K562 (cell line): ENCODE results near the gene ATP6V0A1. TPM values are rescaled to one million over a fixed set of nuclear protein-coding genes. Genes with fewer than 3 reads are reported as not detected.

Experiments used
- ATAC-seq: fragments of 200-7000 bp; cut with Tn5 transposase; 3 replicates; pipeline ENCODE4 v1.9.1; 2020; ENCODE audit warnings: moderate library complexity
- BruUV-seq: library from RNA; stranded (reverse); fragments of 400-500 nt; replicated peaks from 2 replicates; lab custom pipeline; 2021; lab: Mats Ljungman, UMichigan
- CTCF ChIA-PET: fragments of 300-600 bp; formaldehyde crosslinking; extraction: SDS; loops from one replicate; lab custom pipeline; 2021; ENCODE audit warnings: low intra/inter-chr PET ratio; lab: Yijun Ruan, JAX
- POLR2A ChIA-PET: fragments of 300-600, 350-650 bp; sonication (Branson Sonifier 250); formaldehyde crosslinking; extraction: SDS; loops from one replicate; lab custom pipeline; 2021; ENCODE audit warnings: antibody characterized with exemption, inconsistent platforms; lab: Yijun Ruan, JAX
- DNase-seq, 4 experiments: peaks; one replicate each; pipeline versions ENCODE4 v3.0.0 to v3.0.0-alpha.2; 2011 to 2018; ENCODE audit warnings: low spot score in 3 of 4, mixed read lengths in 3 of 4; ENCODE audit errors: extremely low read depth in 1 of 4
- FAIRE-seq: peaks from 2 replicates; lab custom pipeline; 2011; peaks lifted over from hg19 to GRCh38; lab: Jason Lieb, UNC
- H2AFZ ChIP-seq: 2 replicates; pipeline ENCODE4 v1.6.0; 2011; ENCODE audit warnings: low read depth, low read length, control low read depth, inconsistent platforms
- H3K27ac ChIP-seq: fragments of 200-600 bp; 3 replicates; pipeline ENCODE4 v1.8.0; 2011; ENCODE audit warnings: low read depth, mild to moderate bottlenecking, control low read depth, inconsistent platforms, low read length, moderate library complexity, mixed read lengths; ENCODE audit errors: extremely low read depth
- H3K27me3 ChIP-seq, 2 experiments: fragments of 300-600 bp in 1 of 2; 2 replicates in 1 of 2; 3 replicates in 1 of 2; pipeline versions ENCODE4 v1.6.0 to v1.8.0; 2011; ENCODE audit warnings: inconsistent platforms in 2 of 2, low read length in 2 of 2, mild to moderate bottlenecking in 1 of 2, mixed read lengths in 1 of 2, moderate library complexity in 1 of 2; ENCODE audit not compliant: control insufficient read depth in 2 of 2, insufficient read depth in 2 of 2
- H3K36me3 ChIP-seq: fragments of 300-600 bp; 3 replicates; pipeline ENCODE4 v1.8.0; 2011; ENCODE audit warnings: mild to moderate bottlenecking, low read length, inconsistent platforms; ENCODE audit not compliant: control insufficient read depth, insufficient read depth
- H3K4me1 ChIP-seq, 2 experiments: fragments of 200-600 bp in 1 of 2; replicated peaks in 1 of 2; 2 replicates in 1 of 2; 3 replicates in 1 of 2; pipeline versions ENCODE4 v1.5.1 to v1.8.0; 2011; ENCODE audit warnings: inconsistent platforms in 2 of 2, low read length in 2 of 2, mild to moderate bottlenecking in 1 of 2, mixed read lengths in 1 of 2, moderate library complexity in 1 of 2; ENCODE audit not compliant: control insufficient read depth in 2 of 2, insufficient read depth in 2 of 2
- H3K4me2 ChIP-seq: 2 replicates; pipeline ENCODE4 v1.6.1; 2011; ENCODE audit warnings: low read length, control low read depth, inconsistent platforms, mixed read lengths; ENCODE audit not compliant: insufficient read depth
- H3K4me3 ChIP-seq: fragments of 200-600 bp; sonication (generic), shearing (Covaris generic); 2 replicates; pipeline ENCODE4 v1.5.1; 2016; ENCODE audit warnings: control low read depth, inconsistent platforms
- H3K79me2 ChIP-seq: fragments of 200-600 bp; 3 replicates; pipeline ENCODE4 v1.8.0; 2011; ENCODE audit warnings: low read length, inconsistent platforms; ENCODE audit not compliant: control insufficient read depth, insufficient read depth
- H3K9ac ChIP-seq, 2 experiments: 2 replicates each; pipeline versions ENCODE4 v1.6.0 to v1.6.1; 2011; ENCODE audit warnings: low read depth in 2 of 2, low read length in 2 of 2, control low read depth in 1 of 2, inconsistent platforms in 1 of 2, mild to moderate bottlenecking in 1 of 2, mixed read lengths in 1 of 2; ENCODE audit not compliant: insufficient read depth in 1 of 2
- H3K9me1 ChIP-seq: one replicate; pipeline ENCODE4 v1.6.0; 2011; ENCODE audit warnings: inconsistent platforms, mild to moderate bottlenecking, low read length, moderate library complexity; ENCODE audit not compliant: control insufficient read depth, insufficient read depth
- H3K9me3 ChIP-seq: replicated peaks from 2 replicates; pipeline ENCODE4 v1.5.1; 2011; ENCODE audit warnings: low read depth, low read length, inconsistent platforms; ENCODE audit not compliant: control insufficient read depth, insufficient read depth
- H4K20me1 ChIP-seq: replicated peaks from 2 replicates; pipeline ENCODE4 v1.6.1; 2011; ENCODE audit warnings: low read length, inconsistent platforms, mixed read lengths; ENCODE audit not compliant: control insufficient read depth, insufficient read depth
- FOXK1 ChIP-seq: sonication (generic); formaldehyde crosslinking; IDR thresholded peaks from 2 replicates; pipeline ENCODE4 v1.8.0; 2022; ENCODE audit warnings: missing genetic modification reagents, mild to moderate bottlenecking, borderline replicate concordance
- FUS ChIP-seq: fragments of 200-400 bp; formaldehyde crosslinking; optimal IDR thresholded peaks from 2 replicates; pipeline ENCODE3; 2017; ENCODE audit warnings: low read depth, low read length
- JUND ChIP-seq, 2 experiments: IDR thresholded peaks; 2 replicates in 1 of 2; 3 replicates in 1 of 2; pipeline ENCODE4 v1.6.1; 2011; ENCODE audit warnings: borderline replicate concordance in 2 of 2, low read depth in 2 of 2, low read length in 2 of 2, improper control_type of control experiment in 1 of 2, missing biosample characterization in 1 of 2, missing genetic modification characterization in 1 of 2, missing genetic modification reagents in 1 of 2
- PCBP2 ChIP-seq: fragments of 200-400 bp; formaldehyde crosslinking; IDR thresholded peaks from 2 replicates; pipeline ENCODE4 v1.6.1; 2018; ENCODE audit warnings: low read length, low read depth, mild to moderate bottlenecking, moderate library complexity; ENCODE audit not compliant: poor library complexity, severe bottlenecking
- RAD21 ChIP-seq, 2 experiments: fragments of 250-450 bp in 1 of 2; fragments of 450-650 bp in 1 of 2; sonication (Bioruptor Pico) in 1 of 2; formaldehyde crosslinking in 1 of 2; IDR thresholded peaks in 1 of 2; conservative IDR thresholded peaks in 1 of 2; 2 replicates each; pipeline versions ENCODE4 v1.4.0 to v1.8.0; 2020 to 2022; ENCODE audit warnings: mild to moderate bottlenecking in 2 of 2, moderate library complexity in 1 of 2
- SIN3B ChIP-seq: fragments of 450-650 bp; IDR thresholded peaks from 2 replicates; pipeline ENCODE4 v1.6.1; 2017; ENCODE audit warnings: low read depth, mild to moderate bottlenecking, moderate library complexity
- ZNF431 ChIP-seq: sonication (generic); formaldehyde crosslinking; IDR thresholded peaks from 2 replicates; pipeline ENCODE4 v1.8.0; 2022; ENCODE audit warnings: mild to moderate bottlenecking, missing genetic modification reagents
- WGBS: fragments of 100-300 bp; shearing (Covaris generic); methylation state at CpG from one replicate; pipeline ENCODE4 v1.1.6; 2016; ENCODE audit warnings: low coverage, mixed read lengths; ENCODE audit not compliant: insufficient coverage; ENCODE audit errors: missing lambda C conversion rate; 5-methylcytosine and 5-hydroxymethylcytosine counted together
- in situ Hi-C: fragments of 300-500 bp; cut with MboI; formaldehyde crosslinking; loops from 4 replicates; pipeline ENCODE4 v1.15.0; 2018; ENCODE audit warnings: inconsistent platforms, mixed read lengths
- intact Hi-C: fragments of 100-400 bp; cut with micrococcal nuclease; formaldehyde crosslinking; loops from 2 replicates; pipeline ENCODE4 v1.14.2; 2022
- polyA plus RNA-seq, 8 experiments: library from polyadenylated mRNA; depleted of rRNA in 4 of 8; stranded (reverse) in 5 of 8; unstranded in 3 of 8; fragments of >200 nt; fragmentation: Nextera tagmentation in 2 of 8; fragmentation: Illumina TruSeq in 1 of 8; extraction: Ambion mirVana in 2 of 8; extraction: Trizol in 1 of 8; gene quantifications; 2 replicates each; pipeline versions ENCODE4 v1.2.1 to v1.2.3, GENCODE V29; 2011 to 2014; ENCODE audit warnings: inconsistent platforms in 1 of 8, missing spikeins in 1 of 8
- total RNA-seq, 7 experiments: library from RNA; depleted of rRNA in 6 of 7; stranded (reverse); fragments of >200 nt in 6 of 7; fragmentation: Illumina TruSeq in 2 of 7; extraction: Trizol in 2 of 7; gene quantifications; 2 replicates each; pipeline versions ENCODE4 v1.2.1 to v1.2.3, GENCODE V29; 2011 to 2021; ENCODE audit warnings: low replicate concordance in 1 of 7

ATP6V0A1 gene
- total and polyA plus RNA-seq, 9 of the 15 experiments (the other 6 are each of a cell fraction or from before 2014, with no cell fraction given) = 11.8 to 158 (median 75.5) TPM

GRCh38 chr17:42509409-42509808 is 50.7 kb downstream of the ATP6V0A1 start:
- FAIRE-seq (no peak), ATAC-seq (no peak), DNase-seq (no peak)
- ChIA-PET POLR2A (no interaction called here), CTCF (no interaction called here)
- Histone ChIP-seq H3K27ac (no peak overlapping the region), H2AFZ (no peak overlapping the region), H4K20me1 (no peaks in the 10 kb centered on the region; the same call in 1 of the 2 replicates), H3K79me2 (no peaks in the 10 kb centered on the region), H3K9me3 (no peaks in the 10 kb centered on the region), H3K4me3 (no peak overlapping the region), H3K9me1 (no peaks in the 10 kb centered on the region), H3K9ac (no peak overlapping the region), H3K27me3 (no peaks in the 10 kb centered on the region), H3K4me2 (no peak overlapping the region), H3K4me1 (peaks cover 0 to 4% of the 10 kb centered on the region in 2 experiments; a peak in 1 of 5 replicates), H3K36me3 (peaks cover 91% of the 10 kb centered on the region)
- in situ Hi-C loops = no loop called here
- 89% methylated on average over 5 of the region's 5 CpGs for WGBS
- no TSS peak for BruUV-seq
- TF ChIP-seq FUS = no peak
- no peak for TF ChIP-seq RAD21 (CRISPR knock-in tag; conservative IDR thresholded peaks at IDR 0.05 in 1 of 2, IDR thresholded peaks at IDR 0.05 in 1 of 2)
- TF ChIP-seq JUND (IDR thresholded peaks at IDR 0.05; ENCODE audit: borderline replicate concordance, low read depth, low read length) = no peak
- no peak for TF ChIP-seq JUND (tag; IDR thresholded peaks at IDR 0.05; ENCODE audit: borderline replicate concordance, low read depth, low read length)
- no peak for TF ChIP-seq FOXK1
- no peak for TF ChIP-seq PCBP2
- TF ChIP-seq ZNF431 (CRISPR knock-in tag) = no peak
- TF ChIP-seq SIN3B = no peak
- intact Hi-C loops = no loop called here
